ENCODE results near the gene MANSC1. TPM values are rescaled to one million over a fixed set of nuclear protein-coding genes. Genes with fewer than 3 reads are reported as not detected.

MANSC1 gene
- total and polyA plus RNA-seq, 9 of the 15 experiments (the other 6 are each of a cell fraction or from before 2014, with no cell fraction given), result 0.76 to 8.6 (median 3.1) TPM

DNA sequence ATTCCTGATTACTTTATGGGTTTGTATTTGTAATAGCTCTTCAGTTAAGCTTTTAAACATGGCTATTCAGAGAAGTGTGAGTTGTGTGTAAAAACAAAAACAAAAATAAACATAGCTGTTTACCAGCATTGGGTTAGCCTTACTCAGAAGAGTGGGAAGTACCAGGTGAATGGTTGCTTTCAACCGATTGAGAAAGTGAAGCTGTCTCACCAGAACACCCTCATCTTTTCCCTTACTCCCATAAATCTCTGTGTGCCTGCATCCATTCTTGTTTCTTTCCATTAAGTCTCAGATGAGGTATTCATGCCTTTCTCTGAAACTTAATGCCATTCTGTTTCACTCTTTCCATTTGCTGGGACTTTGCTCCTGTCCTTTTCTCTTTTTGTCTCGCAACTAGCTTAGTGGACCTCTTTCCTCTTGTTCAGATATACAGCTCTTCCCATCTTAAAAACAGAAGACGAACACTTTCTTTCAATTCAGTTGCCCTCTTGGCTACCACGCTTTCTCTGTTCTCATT is 17.5 kb upstream of the MANSC1 start:
- no peak for TF ChIP-seq TAF9B (IDR thresholded peaks at IDR 0.05; ENCODE audit: partially characterized antibody)
- TF ChIP-seq TAF7 (tag; IDR thresholded peaks at IDR 0.05), result no peak
- TF ChIP-seq WHSC1 (IDR thresholded peaks at IDR 0.05; ENCODE audit: low read length), result no peak
- no peak for TF ChIP-seq MAFG (tag; conservative IDR thresholded peaks at IDR 0.05)
- TF ChIP-seq ZNF408 (CRISPR knock-in tag; IDR thresholded peaks at IDR 0.05; ENCODE audit: low read depth), result no peak
- no peak for TF ChIP-seq FOS (IDR thresholded peaks at IDR 0.05; ENCODE audit: extremely low read depth, insufficient read length)
- TF ChIP-seq CC2D1A (IDR thresholded peaks at IDR 0.05), result no peak
- TF ChIP-seq ZNF41 (CRISPR knock-in tag; conservative IDR thresholded peaks at IDR 0.05), result no peak
- no peak for TF ChIP-seq GABPB1 (CRISPR knock-in tag; IDR thresholded peaks at IDR 0.05)
- TF ChIP-seq RBM14 (IDR thresholded peaks at IDR 0.05; ENCODE audit: borderline replicate concordance, insufficient read depth, low read depth, low read length), result no peak
- no peak for TF ChIP-seq XRCC3 (IDR thresholded peaks at IDR 0.05)
- TF ChIP-seq, protein P1, sequence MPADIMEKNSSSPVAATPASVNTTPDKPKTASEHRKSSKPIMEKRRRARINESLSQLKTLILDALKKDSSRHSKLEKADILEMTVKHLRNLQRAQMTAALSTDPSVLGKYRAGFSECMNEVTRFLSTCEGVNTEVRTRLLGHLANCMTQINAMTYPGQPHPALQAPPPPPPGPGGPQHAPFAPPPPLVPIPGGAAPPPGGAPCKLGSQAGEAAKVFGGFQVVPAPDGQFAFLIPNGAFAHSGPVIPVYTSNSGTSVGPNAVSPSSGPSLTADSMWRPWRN (IDR thresholded peaks at IDR 0.05; ENCODE audit: low read depth), result no peak
- TF ChIP-seq CAMTA2 (CRISPR knock-in tag; conservative IDR thresholded peaks at IDR 0.05), result no peak
- no peak for TF ChIP-seq ZKSCAN8 (CRISPR knock-in tag; IDR thresholded peaks at IDR 0.05)
- TF ChIP-seq ASH1L (IDR thresholded peaks at IDR 0.05; ENCODE audit: borderline replicate concordance, low read depth, partially characterized antibody), result no peak
- TF ChIP-seq ZNF551 (CRISPR knock-in tag; IDR thresholded peaks at IDR 0.05), result no peak
- no peak for TF ChIP-seq MAZ (CRISPR knock-in tag; conservative IDR thresholded peaks at IDR 0.05 in 1 of 2, IDR thresholded peaks at IDR 0.05 in 1 of 2)
- TF ChIP-seq, protein P2, sequence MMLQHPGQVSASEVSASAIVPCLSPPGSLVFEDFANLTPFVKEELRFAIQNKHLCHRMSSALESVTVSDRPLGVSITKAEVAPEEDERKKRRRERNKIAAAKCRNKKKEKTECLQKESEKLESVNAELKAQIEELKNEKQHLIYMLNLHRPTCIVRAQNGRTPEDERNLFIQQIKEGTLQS (IDR thresholded peaks at IDR 0.05), result no peak
- TF ChIP-seq, protein P2 (CRISPR knock-in tag; conservative IDR thresholded peaks at IDR 0.05), result no peak
- TF ChIP-seq NBN (IDR thresholded peaks at IDR 0.05; ENCODE audit: low read depth), result no peak
- TF ChIP-seq, protein P3, sequence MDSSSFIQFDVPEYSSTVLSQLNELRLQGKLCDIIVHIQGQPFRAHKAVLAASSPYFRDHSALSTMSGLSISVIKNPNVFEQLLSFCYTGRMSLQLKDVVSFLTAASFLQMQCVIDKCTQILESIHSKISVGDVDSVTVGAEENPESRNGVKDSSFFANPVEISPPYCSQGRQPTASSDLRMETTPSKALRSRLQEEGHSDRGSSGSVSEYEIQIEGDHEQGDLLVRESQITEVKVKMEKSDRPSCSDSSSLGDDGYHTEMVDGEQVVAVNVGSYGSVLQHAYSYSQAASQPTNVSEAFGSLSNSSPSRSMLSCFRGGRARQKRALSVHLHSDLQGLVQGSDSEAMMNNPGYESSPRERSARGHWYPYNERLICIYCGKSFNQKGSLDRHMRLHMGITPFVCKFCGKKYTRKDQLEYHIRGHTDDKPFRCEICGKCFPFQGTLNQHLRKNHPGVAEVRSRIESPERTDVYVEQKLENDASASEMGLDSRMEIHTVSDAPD (CRISPR knock-in tag; IDR thresholded peaks at IDR 0.05), result no peak
- WGBS (ENCODE audit: insufficient coverage, low coverage, missing lambda C conversion rate), result 91% methylated on average over 3 of the region's 4 CpGs
- ATAC-seq, result no peak
- no peaks in the 10 kb centered on the region for H3K79me2 ChIP-seq (ENCODE audit: control insufficient read depth, insufficient read depth, low read length)
- no peak overlapping the region for H3K9ac ChIP-seq (ENCODE audit: insufficient read depth in 1 of 2, low read depth in 2 of 2, low read length in 2 of 2)
- no TSS peak for BruUV-seq (replicated peaks)
- intact Hi-C loops (cut with micrococcal nuclease), result no loop called here
- no peak overlapping the region for H3K4me3 ChIP-seq
- H3K4me2 ChIP-seq (ENCODE audit: insufficient read depth, low read length), result no peak overlapping the region
- no peaks in the 10 kb centered on the region for H3K27me3 ChIP-seq (ENCODE audit: control insufficient read depth in 2 of 2, insufficient read depth in 2 of 2, low read length in 2 of 2)
- no peak for DNase-seq (ENCODE audit: extremely low read depth in 1 of 4, low spot score in 3 of 4)
- ChIA-PET POLR2A (interaction anchor here (0.6 to 1.5 kb wide), 6 partner anchors 9 to 625 kb away, joined by 3 to 4 read pairs (median 3); partner anchors contain the start of gene BORCS5), CTCF (ENCODE audit: low intra/inter-chr PET ratio) (no interaction called here)
- no peaks in the 10 kb centered on the region; a peak in 1 of 5 replicates for H3K4me1 ChIP-seq (replicated peaks in 1 of 2; ENCODE audit: control insufficient read depth in 2 of 2, insufficient read depth in 2 of 2, low read length in 2 of 2)
- H3K9me3 ChIP-seq (replicated peaks; ENCODE audit: control insufficient read depth, insufficient read depth, low read depth, low read length), result no peaks in the 10 kb centered on the region
- H2AFZ ChIP-seq (ENCODE audit: low read depth, low read length), result no peak overlapping the region
- no peaks in the 10 kb centered on the region for H3K9me1 ChIP-seq (ENCODE audit: control insufficient read depth, insufficient read depth, low read length)
- H4K20me1 ChIP-seq (replicated peaks; ENCODE audit: control insufficient read depth, insufficient read depth, low read length), result no peaks in the 10 kb centered on the region
- H3K36me3 ChIP-seq (ENCODE audit: control insufficient read depth, insufficient read depth, low read length), result peaks cover 6% of the 10 kb centered on the region; the same call in 1 of the 3 replicates
- no peak for FAIRE-seq
- in situ Hi-C loops (cut with MboI), result no loop called here
- no peak overlapping the region for H3K27ac ChIP-seq (ENCODE audit: extremely low read depth, low read depth, low read length)

All from K562 (cell line).